OCI-LY1 (cell line): Measurements from ENCODE around the gene SYCE3.

ENCODE experiments used
- EZH2 ChIP-seq: fragments of 200-600 bp; sonication (generic), shearing (Covaris generic); IDR thresholded peaks from 2 replicates; pipeline ENCODE4 v1.8.0; 2017; ENCODE audit warnings: borderline replicate concordance, mixed run types, mild to moderate bottlenecking, antibody characterized with exemption, low read length, moderate library complexity, mixed read lengths
- TF ChIP-seq, protein P1 (sequence below): fragments of 200-600 bp; sonication (generic), shearing (Covaris generic); IDR thresholded peaks from 2 replicates; pipeline ENCODE4 v1.5.1; 2017; ENCODE audit warnings: mild to moderate bottlenecking, antibody characterized with exemption, low read length, moderate library complexity, mixed read lengths

DNA sequence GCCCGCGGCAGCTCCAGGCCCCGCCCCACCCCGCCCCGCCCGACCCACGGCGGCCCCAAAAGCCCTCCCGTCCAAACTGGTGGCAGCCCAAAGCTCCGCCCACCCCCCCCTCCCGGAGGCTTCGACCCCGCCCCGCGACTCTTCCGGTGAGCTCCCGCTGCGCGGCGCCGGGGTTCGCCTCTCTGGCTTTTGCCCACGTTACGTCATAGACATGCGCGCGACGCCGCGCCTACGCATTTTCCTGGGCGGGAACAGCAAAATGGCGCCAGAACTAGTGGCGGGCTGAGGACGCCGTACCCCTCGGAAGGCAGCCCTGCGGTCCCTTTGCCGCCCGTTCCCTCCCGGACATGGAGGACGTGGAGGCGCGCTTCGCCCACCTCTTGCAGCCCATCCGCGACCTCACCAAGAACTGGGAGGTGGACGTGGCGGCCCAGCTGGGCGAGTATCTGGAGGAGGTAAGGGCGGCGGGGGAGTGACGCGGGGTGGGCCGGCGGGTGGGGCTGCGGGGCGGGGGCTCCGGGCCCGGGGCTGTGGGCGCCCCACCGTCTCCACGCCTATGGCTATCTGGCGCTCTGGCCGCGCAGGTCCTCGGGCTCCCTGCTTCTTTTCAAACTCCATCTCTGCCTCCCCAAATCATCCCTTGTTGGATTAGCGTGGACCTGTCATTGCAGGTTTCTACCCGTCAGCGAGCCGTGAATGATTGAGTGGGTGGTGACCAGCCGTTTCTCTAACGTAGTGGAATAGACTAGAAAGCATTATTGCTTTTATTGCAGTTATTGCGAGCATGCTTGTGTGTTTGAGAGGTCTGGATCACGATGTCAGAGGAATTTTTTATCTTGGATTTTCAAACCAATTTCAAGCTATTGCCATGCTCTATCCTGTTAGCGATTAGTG, 54.5 kb downstream of the SYCE3 start, which contains the start of gene NCAPH2:
- TF ChIP-seq, protein P1, sequence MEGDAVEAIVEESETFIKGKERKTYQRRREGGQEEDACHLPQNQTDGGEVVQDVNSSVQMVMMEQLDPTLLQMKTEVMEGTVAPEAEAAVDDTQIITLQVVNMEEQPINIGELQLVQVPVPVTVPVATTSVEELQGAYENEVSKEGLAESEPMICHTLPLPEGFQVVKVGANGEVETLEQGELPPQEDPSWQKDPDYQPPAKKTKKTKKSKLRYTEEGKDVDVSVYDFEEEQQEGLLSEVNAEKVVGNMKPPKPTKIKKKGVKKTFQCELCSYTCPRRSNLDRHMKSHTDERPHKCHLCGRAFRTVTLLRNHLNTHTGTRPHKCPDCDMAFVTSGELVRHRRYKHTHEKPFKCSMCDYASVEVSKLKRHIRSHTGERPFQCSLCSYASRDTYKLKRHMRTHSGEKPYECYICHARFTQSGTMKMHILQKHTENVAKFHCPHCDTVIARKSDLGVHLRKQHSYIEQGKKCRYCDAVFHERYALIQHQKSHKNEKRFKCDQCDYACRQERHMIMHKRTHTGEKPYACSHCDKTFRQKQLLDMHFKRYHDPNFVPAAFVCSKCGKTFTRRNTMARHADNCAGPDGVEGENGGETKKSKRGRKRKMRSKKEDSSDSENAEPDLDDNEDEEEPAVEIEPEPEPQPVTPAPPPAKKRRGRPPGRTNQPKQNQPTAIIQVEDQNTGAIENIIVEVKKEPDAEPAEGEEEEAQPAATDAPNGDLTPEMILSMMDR: no peak
- no peak for TF ChIP-seq EZH2
